Inflammatory macrophage treated with lipopolysaccharide for 4 hours (primary cell): Measurements from ENCODE around the gene GDE1.
"Not testable (repeated sequence)": the region's sequence is repeated elsewhere in the genome, so short reads cannot be mapped to it uniquely, and the experiment has no call there.

ENCODE experiments used
- DNase-seq: peaks from one replicate; pipeline ENCODE4 v3.0.0-alpha.2; 2020

The GDE1 gene

DNA sequence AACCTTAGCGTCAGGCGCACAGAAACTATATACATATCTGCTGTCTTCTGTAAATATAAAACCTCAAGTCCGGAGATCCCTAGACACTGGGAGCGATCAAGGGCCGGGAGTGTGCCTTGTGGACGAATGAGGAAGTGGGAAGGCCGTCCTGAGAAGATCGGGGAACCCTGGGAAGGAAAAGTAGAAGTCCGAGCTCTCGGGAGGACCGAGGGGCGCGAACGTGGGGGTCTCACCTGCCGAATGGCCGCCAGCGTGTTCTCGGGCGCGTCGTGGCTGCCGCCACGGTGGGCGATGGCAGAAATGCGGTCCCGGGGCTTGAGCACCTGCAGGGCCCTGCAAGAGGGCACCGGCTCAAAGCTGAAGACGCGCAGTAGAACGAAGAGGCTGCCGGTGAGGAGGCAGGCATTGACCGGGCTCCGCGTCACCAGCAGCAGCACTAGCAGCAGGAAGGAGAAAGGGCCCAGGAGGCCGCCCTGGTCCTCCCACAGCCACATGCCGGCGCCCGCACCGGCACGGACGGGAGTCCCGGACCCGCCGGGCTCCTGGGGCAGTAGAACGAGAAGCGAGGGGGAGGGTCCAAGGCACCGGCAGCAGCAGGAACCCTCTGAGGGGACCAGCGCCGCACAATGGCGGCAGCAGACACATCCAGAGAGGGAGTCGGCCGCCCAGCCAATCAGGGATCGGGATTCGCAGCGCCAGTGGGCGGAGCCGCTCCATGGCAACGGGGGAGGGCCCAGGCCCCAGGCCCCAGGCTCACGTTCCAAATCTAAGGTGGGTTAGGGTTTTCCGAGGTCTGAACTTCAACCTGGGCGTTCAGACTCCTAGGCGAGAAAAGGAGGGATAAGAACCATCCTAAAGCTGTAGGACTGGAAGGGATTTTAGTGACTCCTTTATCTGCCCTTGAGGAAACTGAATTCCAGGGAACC lies at the start of gene GDE1:
Gene GDE1 (minus strand): TSS at position 628 of the 926 bp plus-strand sequence. CDS start 134 bp downstream, at position 494.
- peak; percentile 89 for DNase-seq

GRCh38 chr16:19567560-19567959 lies 45.7 kb upstream of the GDE1 start:
- DNase-seq = no peak

GRCh38 chr16:19566362-19566761 lies 44.5 kb upstream of the GDE1 start:
- DNase-seq = no peak

DNA sequence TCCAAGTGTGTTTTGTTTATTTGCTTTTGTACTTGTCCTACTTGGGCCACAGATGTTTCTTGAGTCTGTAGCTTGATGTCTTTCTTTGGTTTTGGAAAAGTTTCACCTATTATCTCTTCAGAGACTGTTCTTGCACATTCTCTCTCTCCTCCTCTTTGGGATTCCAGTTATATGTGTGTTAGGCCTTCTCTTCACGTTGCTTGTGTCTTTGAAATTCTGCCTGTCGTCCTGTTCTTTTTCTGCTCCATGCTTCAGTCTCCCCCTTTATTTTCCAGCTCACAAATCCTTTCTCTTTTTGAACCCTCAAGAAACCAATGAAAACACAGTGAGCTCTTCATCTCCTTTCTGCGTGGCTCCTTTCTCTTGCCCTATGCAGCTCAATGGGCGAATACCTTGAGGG lies 41.5 kb upstream of the GDE1 start:
- DNase-seq = no peak

DNA sequence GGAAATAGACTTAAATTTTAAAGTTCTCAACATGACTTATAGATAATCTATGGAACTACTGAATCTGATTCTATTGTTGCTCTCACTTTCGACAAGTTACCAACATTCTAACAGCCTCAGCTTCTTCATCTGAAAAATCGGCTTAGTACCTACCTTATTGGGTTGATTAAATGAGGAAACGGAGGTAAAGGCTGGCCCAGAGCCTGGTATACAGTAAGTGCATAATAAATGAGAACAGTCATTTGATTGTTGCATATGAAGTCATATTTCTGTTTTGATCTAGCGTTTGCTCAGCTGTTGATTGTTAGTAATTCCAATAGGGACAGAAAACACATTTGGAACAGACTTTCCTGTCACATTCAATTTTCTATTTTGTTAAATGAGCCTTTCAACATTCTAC lies 38.2 kb upstream of the GDE1 start:
- no peak for DNase-seq

DNA sequence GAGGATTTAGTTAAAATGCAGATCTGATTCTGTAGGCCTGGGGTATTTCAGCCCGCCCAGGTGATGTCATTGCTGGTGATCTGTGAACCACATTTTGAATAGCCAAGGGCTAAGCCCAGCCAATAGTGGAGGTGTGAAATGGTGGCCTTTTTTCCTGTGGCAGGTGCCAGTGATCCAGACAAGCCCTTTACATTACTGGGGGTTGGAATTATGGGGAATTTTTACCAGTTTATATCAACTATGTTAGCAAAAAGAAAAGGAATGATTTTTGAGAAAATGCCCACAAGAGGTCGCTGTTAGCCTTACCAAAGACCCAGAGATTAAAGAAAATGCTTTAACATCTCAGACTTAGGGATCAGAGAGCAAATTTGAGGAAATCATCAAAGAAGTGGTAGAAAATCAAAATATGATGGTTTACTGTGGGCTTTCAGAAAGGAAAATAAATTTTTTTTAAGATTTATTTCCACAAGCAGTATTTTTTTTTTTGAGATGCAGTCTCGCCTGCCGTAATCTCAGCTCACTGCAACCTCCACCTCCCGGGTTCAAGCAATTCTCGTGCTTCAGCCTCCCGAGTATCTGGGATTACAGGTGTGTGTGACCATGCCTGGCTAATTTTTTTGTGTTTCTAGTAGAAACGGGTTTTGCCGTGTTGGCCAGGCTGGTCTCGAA lies 37.5 kb upstream of the GDE1 start:
- DNase-seq = peak; percentile 70

- peak; percentile 32 for DNase-seq
Measured at GRCh38 chr16:19555938-19556771, 34.3 kb upstream of the GDE1 start.

DNA sequence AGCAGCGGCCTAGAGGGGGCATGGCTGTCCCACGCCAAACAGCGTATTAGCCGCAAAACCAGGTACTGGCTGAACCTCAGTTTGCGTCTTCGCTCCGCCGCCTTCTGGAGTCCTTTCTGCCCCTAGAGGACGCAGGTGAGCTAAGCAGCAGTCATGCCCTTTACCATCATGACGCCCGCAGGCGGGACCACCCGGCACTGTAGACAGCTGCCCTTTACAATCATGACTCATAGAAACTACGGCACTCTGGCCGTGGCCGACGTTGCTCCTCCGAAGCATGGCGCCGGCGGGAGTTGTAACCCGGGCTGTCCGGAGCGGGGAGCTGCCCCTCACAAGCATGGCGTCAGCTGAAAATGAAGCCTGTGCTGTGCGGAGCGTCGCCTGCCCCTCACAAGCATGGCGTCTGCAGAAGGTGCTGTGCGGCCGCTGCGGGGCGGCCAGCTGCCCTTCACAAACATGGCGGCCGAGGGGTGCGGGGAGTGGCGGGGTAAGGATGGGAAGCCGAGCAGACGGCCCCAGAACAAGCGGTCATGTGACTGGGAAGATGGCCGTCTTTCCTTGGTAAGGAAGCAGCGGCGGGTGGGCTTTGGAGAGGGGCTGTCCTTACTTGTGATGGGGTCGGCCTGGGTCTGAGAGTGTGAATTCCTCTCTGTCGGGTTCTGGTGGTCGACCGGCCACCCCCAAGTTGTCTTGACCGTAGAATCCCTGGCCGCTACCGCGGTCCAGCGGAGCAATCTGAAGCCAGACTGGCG lies 33.5 kb upstream of the GDE1 start, which contains the start of gene VPS35L:
Gene VPS35L (plus strand): TSS at position 518 of the 752 bp plus-strand sequence. CDS start 27 bp downstream, at position 545.
- DNase-seq = peak; percentile 98

DNA sequence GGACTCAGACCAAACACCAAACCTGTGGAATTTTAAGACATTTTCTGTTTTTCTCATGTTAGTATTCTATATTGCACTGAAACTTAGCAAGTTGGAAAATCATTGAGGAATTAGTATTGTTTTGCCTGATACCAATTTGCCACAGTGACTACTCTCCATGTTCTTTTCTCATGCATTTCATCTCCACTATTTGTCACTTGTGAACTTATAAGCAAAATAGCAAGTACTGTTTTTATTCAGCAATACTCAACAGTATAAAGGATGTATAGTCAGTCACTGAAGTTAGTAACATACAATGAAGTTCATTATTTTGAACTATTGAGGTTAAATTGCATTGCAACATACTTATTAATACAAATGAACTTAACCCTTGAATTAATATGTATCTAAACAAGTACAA lies 27.8 kb upstream of the GDE1 start:
- no peak for DNase-seq

- no peak for DNase-seq
Measured at GRCh38 chr16:19548144-19548543, 26.2 kb upstream of the GDE1 start.

DNA sequence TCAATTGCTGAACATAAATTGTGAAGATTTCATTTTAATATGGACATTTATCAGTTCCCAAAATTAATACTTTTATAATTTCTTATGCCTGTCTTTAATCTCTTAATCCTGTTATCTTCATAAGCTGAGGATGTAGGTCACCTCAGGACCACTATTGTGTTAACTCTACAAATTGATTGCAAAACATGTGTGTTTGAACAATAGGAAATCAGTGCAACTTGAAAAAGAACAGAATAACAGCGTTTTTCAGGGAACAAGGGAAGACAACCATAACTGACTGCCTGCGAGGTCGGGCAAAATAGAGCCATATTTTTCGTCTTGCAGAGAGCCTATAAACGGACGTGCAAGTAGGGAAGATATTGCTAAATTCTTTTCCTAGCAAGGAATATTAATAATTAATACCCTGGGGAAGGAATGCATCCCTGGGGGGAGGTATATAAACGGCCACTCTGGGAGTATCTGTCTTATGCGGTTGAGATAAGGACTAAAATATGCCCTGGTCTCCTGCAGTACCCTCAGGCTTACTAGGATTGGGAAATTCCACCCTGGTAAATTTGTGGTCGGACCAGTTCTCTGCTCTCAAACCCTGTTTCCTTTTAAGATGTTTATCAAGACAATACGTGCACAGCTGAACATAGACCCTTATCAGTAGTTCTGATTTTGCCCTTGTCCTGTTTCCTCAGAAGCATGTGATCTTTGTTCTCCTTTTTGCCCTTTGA lies 21.5 kb upstream of the GDE1 start:
- DNase-seq = not testable (repeated sequence)

- DNase-seq = no peak
Measured at GRCh38 chr16:19542138-19542821, 20.4 kb upstream of the GDE1 start.

- DNase-seq = no peak
Measured at GRCh38 chr16:19540241-19540970, 18.5 kb upstream of the GDE1 start.

- no peak for DNase-seq
Measured at GRCh38 chr16:19532601-19533000, 10.7 kb upstream of the GDE1 start.

GRCh38 chr16:19528666-19529065 lies 6.8 kb upstream of the GDE1 start:
- no peak for DNase-seq

GRCh38 chr16:19527161-19527560 lies 5.3 kb upstream of the GDE1 start:
- DNase-seq = no peak

DNA sequence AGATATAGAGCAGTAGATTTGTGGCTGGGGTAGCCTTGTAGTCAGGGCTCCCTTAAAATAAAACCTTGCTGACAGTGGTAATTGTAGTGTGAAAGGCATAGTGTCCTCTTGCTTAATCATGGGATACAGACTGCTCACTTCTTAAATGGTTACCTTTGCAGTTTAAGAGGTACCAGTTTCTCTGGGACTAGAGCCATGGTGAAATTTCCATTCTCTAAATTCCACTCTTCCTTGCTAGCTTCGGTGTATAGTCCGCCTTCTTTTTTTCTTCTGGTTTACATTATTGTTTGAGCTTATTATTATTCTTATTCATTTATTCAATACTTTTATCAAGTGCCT lies 3.5 kb upstream of the GDE1 start:
- no peak for DNase-seq

- peak; percentile 50 for DNase-seq
Measured at GRCh38 chr16:19524616-19525384, 2.9 kb upstream of the GDE1 start.

DNA sequence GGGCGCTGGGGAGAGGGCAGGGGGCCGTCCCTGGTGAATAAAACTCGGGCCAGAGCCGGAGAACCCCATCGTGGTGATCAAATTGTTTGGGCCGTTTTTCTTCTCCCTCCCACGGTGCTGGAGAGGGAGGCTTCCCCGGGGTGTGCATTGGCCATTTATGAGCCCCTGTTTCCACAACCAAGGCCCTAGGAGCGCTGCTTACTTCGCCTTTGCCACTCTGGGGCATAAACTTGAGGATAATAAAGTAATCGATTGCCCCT lies 2.4 kb upstream of the GDE1 start:
- no peak for DNase-seq
